ENCODE data around the gene SLC2A10. TPM values are rescaled to one million over a fixed set of nuclear protein-coding genes. Genes with fewer than 3 reads are reported as not detected.

The SLC2A10 gene
- polyA plus RNA-seq, 1 donor (not counting 4 experiments of a cell fraction or from before 2014, with no cell fraction given), result not detected

DNA sequence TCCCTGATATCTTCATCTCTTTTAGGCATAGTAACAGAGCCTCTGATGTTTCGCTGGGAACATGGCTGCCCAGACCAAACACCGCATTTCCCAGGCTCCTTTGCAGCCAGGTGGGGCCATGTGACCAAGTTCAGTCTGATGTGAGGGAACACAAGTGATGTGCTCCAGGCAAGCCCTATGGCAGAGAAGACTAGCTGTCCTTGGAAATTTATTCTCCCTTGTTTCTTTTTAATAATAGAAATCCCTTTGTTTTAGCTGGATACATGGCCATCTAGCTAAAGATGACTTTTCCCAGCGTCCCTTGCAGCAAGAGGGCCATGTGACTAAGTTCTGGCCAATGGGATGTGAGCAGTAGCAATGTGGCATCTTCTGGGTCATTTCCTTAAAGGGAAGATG lies 30.8 kb downstream of the SLC2A10 start:
- Histone ChIP-seq H3K27me3 (ENCODE audit: control insufficient read depth, extremely low read depth, insufficient read depth, low read length) (no peaks in the 10 kb centered on the region), H3K9ac (ENCODE audit: control insufficient read depth, extremely low read depth, insufficient read depth, low read length) (no peak overlapping the region), H3K9me3 (ENCODE audit: control insufficient read depth, low read depth, low read length) (no peaks in the 10 kb centered on the region), H3K9me1 (ENCODE audit: control insufficient read depth, extremely low read depth, insufficient read depth, low read length) (no peaks in the 10 kb centered on the region), H3K4me3 (ENCODE audit: control insufficient read depth in 2 of 3, extremely low read depth in 1 of 3, insufficient read depth in 2 of 3, low read depth in 1 of 3, low read length in 3 of 3) (no peak overlapping the region), H3K4me1 (ENCODE audit: control insufficient read depth, extremely low read depth, insufficient read depth, low read length) (no peaks in the 10 kb centered on the region), H2AFZ (ENCODE audit: control insufficient read depth, low read length) (no peak overlapping the region), H4K20me1 (ENCODE audit: control insufficient read depth, extremely low read depth, insufficient read depth, low read length) (no peaks in the 10 kb centered on the region), H3K36me3 (ENCODE audit: control insufficient read depth in 2 of 2, extremely low read depth in 1 of 2, insufficient read depth in 2 of 2, low read length in 2 of 2) (no peaks in the 10 kb centered on the region), H3K27ac (ENCODE audit: control insufficient read depth, insufficient read depth, low read length) (no peak overlapping the region), H3K4me2 (ENCODE audit: control insufficient read depth, extremely low read depth, insufficient read depth, low read depth, low read length) (no peak overlapping the region), H3K79me2 (ENCODE audit: control insufficient read depth, insufficient read depth, low read length) (no peaks in the 10 kb centered on the region)
- no peak for FAIRE-seq
- no peak for TF ChIP-seq CTCF (optimal IDR thresholded peaks at IDR 0.05 in 1 of 3, IDR thresholded peaks at IDR 0.05 in 1 of 3, conservative IDR thresholded peaks at IDR 0.05 in 1 of 3; ENCODE audit: extremely low read depth in 1 of 3, insufficient read depth in 2 of 3, low read length in 3 of 3)
- TF ChIP-seq EZH2 (IDR thresholded peaks at IDR 0.05; ENCODE audit: low read length), result no peak
- dilution Hi-C loops (cut with MboI; ENCODE audit: extremely low pct_ligation_motif_present, low sequenced_read_pairs), result no loop called here
- no peak for DNase-seq (ENCODE audit: low read depth, low spot score)

DNA sequence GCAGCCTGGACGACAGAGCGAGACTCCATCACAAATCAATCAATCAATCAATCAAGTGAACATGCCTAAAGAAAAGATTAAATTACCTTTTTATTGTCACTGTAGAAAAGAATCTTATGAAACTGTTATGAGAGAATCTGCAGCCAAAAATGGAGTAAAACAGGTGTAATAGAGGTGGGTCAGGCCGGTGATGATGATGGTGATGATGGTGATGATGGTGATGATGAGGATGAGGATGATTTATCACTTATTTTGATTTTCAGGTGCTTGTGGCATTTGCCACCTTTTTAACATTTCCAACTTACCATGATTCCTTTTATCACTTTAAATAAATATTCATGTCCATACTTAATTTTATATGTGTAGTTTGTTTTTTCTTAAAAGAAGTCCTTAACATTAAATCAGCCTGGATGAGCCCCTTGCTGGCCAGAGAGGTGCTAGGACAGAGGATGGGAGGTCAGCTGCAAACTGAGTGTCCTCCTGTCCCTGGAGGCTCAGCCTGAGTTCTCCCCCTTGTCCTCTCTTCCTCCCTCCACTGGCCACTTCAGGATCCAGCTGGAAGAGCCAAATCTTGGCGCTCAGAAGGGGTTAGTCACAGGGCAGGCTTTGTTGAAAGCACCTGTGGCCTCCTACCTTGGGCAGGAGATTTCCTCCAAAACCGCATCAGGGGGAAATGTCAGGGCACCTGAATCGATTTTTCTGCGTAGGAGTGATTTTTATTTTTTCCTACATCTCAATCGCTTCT lies 32.6 kb downstream of the SLC2A10 start:
- Histone ChIP-seq H3K27me3 (ENCODE audit: control insufficient read depth, extremely low read depth, insufficient read depth, low read length) (no peaks in the 10 kb centered on the region), H3K4me2 (ENCODE audit: control insufficient read depth, extremely low read depth, insufficient read depth, low read depth, low read length) (no peak overlapping the region), H3K36me3 (ENCODE audit: control insufficient read depth in 2 of 2, extremely low read depth in 1 of 2, insufficient read depth in 2 of 2, low read length in 2 of 2) (no peaks in the 10 kb centered on the region), H3K4me3 (ENCODE audit: control insufficient read depth in 2 of 3, extremely low read depth in 1 of 3, insufficient read depth in 2 of 3, low read depth in 1 of 3, low read length in 3 of 3) (no peak overlapping the region), H3K9me3 (ENCODE audit: control insufficient read depth, low read depth, low read length) (no peaks in the 10 kb centered on the region), H3K4me1 (ENCODE audit: control insufficient read depth, extremely low read depth, insufficient read depth, low read length) (no peaks in the 10 kb centered on the region), H3K79me2 (ENCODE audit: control insufficient read depth, insufficient read depth, low read length) (no peaks in the 10 kb centered on the region), H3K27ac (ENCODE audit: control insufficient read depth, insufficient read depth, low read length) (no peak overlapping the region), H2AFZ (ENCODE audit: control insufficient read depth, low read length) (no peak overlapping the region), H3K9me1 (ENCODE audit: control insufficient read depth, extremely low read depth, insufficient read depth, low read length) (no peaks in the 10 kb centered on the region), H4K20me1 (ENCODE audit: control insufficient read depth, extremely low read depth, insufficient read depth, low read length) (no peaks in the 10 kb centered on the region), H3K9ac (ENCODE audit: control insufficient read depth, extremely low read depth, insufficient read depth, low read length) (no peak overlapping the region)
- dilution Hi-C loops (cut with MboI; ENCODE audit: extremely low pct_ligation_motif_present, low sequenced_read_pairs), result no loop called here
- TF ChIP-seq EZH2 (IDR thresholded peaks at IDR 0.05; ENCODE audit: low read length) (no peak), CTCF (optimal IDR thresholded peaks at IDR 0.05 in 1 of 3, IDR thresholded peaks at IDR 0.05 in 1 of 3, conservative IDR thresholded peaks at IDR 0.05 in 1 of 3; ENCODE audit: extremely low read depth in 1 of 3, insufficient read depth in 2 of 3, low read length in 3 of 3) (no peak)
- DNase-seq (ENCODE audit: low read depth, low spot score) (no peak), FAIRE-seq (no peak)

Data from keratinocyte (primary cell).